ENCODE results near the gene MAP1LC3B. TPM values are rescaled to one million over a fixed set of nuclear protein-coding genes. Genes with fewer than 3 reads are reported as not detected.

Gene MAP1LC3B
- total RNA-seq, 1 experiment from 2014 or later = 74.7 TPM

- POLR2A ChIA-PET (ENCODE audit: low non-redundant PET) = no interaction called here
- Histone ChIP-seq H3K9me3 (ENCODE audit: low read depth, low read length, poor library complexity, severe bottlenecking) (no peaks in the 10 kb centered on the region), H3K36me3 (ENCODE audit: insufficient read depth, low read length, poor library complexity, severe bottlenecking) (peaks cover 2% of the 10 kb centered on the region), H3K4me1 (ENCODE audit: insufficient read depth, low read length, poor library complexity, severe bottlenecking) (no peaks in the 10 kb centered on the region), H3K27ac (ENCODE audit: low read depth, low read length, poor library complexity, severe bottlenecking) (no peak overlapping the region), H3K27me3 (replicated peaks; ENCODE audit: insufficient read depth, low read depth, low read length, poor library complexity) (no peaks in the 10 kb centered on the region), H3K4me3 (ENCODE audit: low read depth, low read length, poor library complexity, severe bottlenecking) (no peak overlapping the region)
- DNase-seq (ENCODE audit: low spot score) = no peak
- TF ChIP-seq, protein P1, sequence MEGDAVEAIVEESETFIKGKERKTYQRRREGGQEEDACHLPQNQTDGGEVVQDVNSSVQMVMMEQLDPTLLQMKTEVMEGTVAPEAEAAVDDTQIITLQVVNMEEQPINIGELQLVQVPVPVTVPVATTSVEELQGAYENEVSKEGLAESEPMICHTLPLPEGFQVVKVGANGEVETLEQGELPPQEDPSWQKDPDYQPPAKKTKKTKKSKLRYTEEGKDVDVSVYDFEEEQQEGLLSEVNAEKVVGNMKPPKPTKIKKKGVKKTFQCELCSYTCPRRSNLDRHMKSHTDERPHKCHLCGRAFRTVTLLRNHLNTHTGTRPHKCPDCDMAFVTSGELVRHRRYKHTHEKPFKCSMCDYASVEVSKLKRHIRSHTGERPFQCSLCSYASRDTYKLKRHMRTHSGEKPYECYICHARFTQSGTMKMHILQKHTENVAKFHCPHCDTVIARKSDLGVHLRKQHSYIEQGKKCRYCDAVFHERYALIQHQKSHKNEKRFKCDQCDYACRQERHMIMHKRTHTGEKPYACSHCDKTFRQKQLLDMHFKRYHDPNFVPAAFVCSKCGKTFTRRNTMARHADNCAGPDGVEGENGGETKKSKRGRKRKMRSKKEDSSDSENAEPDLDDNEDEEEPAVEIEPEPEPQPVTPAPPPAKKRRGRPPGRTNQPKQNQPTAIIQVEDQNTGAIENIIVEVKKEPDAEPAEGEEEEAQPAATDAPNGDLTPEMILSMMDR (conservative IDR thresholded peaks at IDR 0.05; ENCODE audit: low read depth, low read length) = no peak
- no peak for TF ChIP-seq EZH2 (IDR thresholded peaks at IDR 0.05; ENCODE audit: borderline replicate concordance, low read depth, low read length, poor library complexity, severe bottlenecking)
- BruUV-seq (replicated peaks) = no TSS peak
- CTCF ChIA-PET = no interaction called here
- intact Hi-C loops (cut with micrococcal nuclease; ENCODE audit: unreplicated experiment) = no loop called here
These were observed 35.7 kb upstream of the MAP1LC3B start for GRCh38 chr16:87356491-87356853.

DNA sequence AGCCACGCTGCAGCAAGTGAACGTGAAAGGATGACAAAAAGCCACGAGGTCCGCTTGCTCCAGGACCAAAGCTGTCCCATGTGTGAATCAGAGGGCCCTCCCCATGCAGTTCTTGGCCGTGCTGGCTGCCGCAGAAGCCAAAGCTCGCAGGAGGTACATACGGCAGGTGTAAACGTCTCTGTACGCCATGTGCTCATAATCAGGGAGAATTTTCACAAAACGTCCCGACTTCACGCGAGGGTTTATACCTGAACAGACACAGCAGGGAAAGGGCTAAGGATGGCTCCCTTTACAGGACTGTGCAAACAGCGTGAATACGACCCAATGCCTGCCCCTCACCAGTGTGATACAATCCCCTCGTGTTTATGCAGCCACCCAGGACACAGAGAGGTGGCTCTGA is 33.9 kb upstream of the MAP1LC3B start:
- H3K36me3 ChIP-seq (ENCODE audit: insufficient read depth, low read length, poor library complexity, severe bottlenecking) = peaks cover 4% of the 10 kb centered on the region
- intact Hi-C loops (cut with micrococcal nuclease; ENCODE audit: unreplicated experiment) = no loop called here
- ChIA-PET CTCF (no interaction called here), POLR2A (ENCODE audit: low non-redundant PET) (no interaction called here)
- BruUV-seq (replicated peaks) = no TSS peak
- H3K9me3 ChIP-seq (ENCODE audit: low read depth, low read length, poor library complexity, severe bottlenecking) = no peaks in the 10 kb centered on the region
- no peak overlapping the region for H3K27ac ChIP-seq (ENCODE audit: low read depth, low read length, poor library complexity, severe bottlenecking)
- no peaks in the 10 kb centered on the region for H3K27me3 ChIP-seq (replicated peaks; ENCODE audit: insufficient read depth, low read depth, low read length, poor library complexity)
- DNase-seq (ENCODE audit: low spot score) = no peak
- H3K4me3 ChIP-seq (ENCODE audit: low read depth, low read length, poor library complexity, severe bottlenecking) = no peak overlapping the region
- TF ChIP-seq EZH2 (IDR thresholded peaks at IDR 0.05; ENCODE audit: borderline replicate concordance, low read depth, low read length, poor library complexity, severe bottlenecking) = no peak
- TF ChIP-seq, protein P1 (conservative IDR thresholded peaks at IDR 0.05; ENCODE audit: low read depth, low read length) = no peak
- H3K4me1 ChIP-seq (ENCODE audit: insufficient read depth, low read length, poor library complexity, severe bottlenecking) = no peaks in the 10 kb centered on the region

DNA sequence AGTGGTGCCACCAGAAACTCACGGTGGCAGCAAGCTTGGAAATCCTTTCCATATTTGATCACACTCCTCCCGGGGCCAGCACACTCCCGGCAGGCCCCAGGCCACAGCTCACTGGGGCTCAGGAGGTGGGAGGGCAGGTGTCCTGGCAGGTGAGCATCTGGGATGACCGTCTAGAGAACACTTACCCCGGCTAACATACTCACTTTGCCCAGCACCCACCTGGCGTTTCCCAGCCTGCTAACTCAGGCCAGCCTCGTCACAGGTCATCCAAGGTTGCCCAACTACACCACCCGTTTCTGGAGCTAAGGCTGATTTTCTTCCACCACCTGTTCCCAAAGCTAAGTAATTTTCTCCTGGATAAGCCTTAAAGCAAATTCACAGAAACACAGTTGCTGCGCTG is 33.4 kb upstream of the MAP1LC3B start:
- no peak overlapping the region for H3K27ac ChIP-seq (ENCODE audit: low read depth, low read length, poor library complexity, severe bottlenecking)
- TF ChIP-seq EZH2 (IDR thresholded peaks at IDR 0.05; ENCODE audit: borderline replicate concordance, low read depth, low read length, poor library complexity, severe bottlenecking) = no peak
- TF ChIP-seq, protein P1 (conservative IDR thresholded peaks at IDR 0.05; ENCODE audit: low read depth, low read length) = no peak
- no peak for DNase-seq (ENCODE audit: low spot score)
- no peaks in the 10 kb centered on the region for H3K27me3 ChIP-seq (replicated peaks; ENCODE audit: insufficient read depth, low read depth, low read length, poor library complexity)
- no peak overlapping the region for H3K4me3 ChIP-seq (ENCODE audit: low read depth, low read length, poor library complexity, severe bottlenecking)
- no peaks in the 10 kb centered on the region for H3K4me1 ChIP-seq (ENCODE audit: insufficient read depth, low read length, poor library complexity, severe bottlenecking)
- ChIA-PET CTCF (no interaction called here), POLR2A (ENCODE audit: low non-redundant PET) (no interaction called here)
- H3K9me3 ChIP-seq (ENCODE audit: low read depth, low read length, poor library complexity, severe bottlenecking) = no peaks in the 10 kb centered on the region
- BruUV-seq (replicated peaks) = no TSS peak
- intact Hi-C loops (cut with micrococcal nuclease; ENCODE audit: unreplicated experiment) = no loop called here
- peaks cover 4% of the 10 kb centered on the region for H3K36me3 ChIP-seq (ENCODE audit: insufficient read depth, low read length, poor library complexity, severe bottlenecking)

Measured in A673 (cell line).